Gastroesophageal sphincter (tissue), 3 donors: ENCODE measurements around the gene CFAP46.

Source experiments
- CTCF ChIP-seq, 4 experiments: fragments of 200-600 bp in 2 of 4; fragments of 450-650 bp in 2 of 4; sonication (generic) in 1 of 4; IDR thresholded peaks; one replicate each; pipeline ENCODE4 v1.5.1; 2017 to 2019; ENCODE audit warnings: antibody characterized with exemption in 4 of 4, mild to moderate bottlenecking in 2 of 4, moderate library complexity in 2 of 4
- POLR2A ChIP-seq, 2 donors: fragments of 450-650 bp; IDR thresholded peaks; one replicate each; pipeline ENCODE4 v1.6.1; 2017; ENCODE audit warnings: antibody characterized with exemption in 2 of 2, mild to moderate bottlenecking in 2 of 2, moderate library complexity in 1 of 2

DNA sequence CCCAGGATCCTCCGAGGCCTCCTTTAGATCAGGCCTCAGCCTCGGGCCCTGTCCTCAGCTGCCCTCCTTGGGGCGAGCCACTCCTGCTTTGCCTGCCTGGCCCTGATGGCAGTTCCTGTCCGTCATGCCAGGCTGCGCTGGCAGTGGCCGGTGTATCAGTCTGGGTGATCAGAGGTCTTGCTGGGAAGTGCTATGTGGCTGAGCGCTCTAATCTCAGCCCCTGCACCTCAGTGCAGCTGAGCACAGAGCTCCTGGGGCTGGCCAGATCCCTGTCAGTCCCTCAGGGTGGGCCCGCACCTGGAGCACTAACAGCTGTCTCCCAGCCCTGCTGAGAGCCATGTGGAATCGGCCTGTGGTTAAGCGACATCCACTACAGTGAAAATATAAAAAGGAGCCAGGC is 14.8 kb upstream of the CFAP46 start:
- TF ChIP-seq POLR2A (IDR thresholded peaks at IDR 0.05) = no peak
- TF ChIP-seq CTCF (IDR thresholded peaks at IDR 0.05) = no peak
